Loucy (cell line): ENCODE results near the gene UBE2F.

Experiments used
- EZH2phosphoT487 ChIP-seq: fragments of 200-600 bp; IDR thresholded peaks from 2 replicates; pipeline ENCODE4 v1.6.1; 2018; ENCODE audit warnings: antibody characterized with exemption, mild to moderate bottlenecking, moderate library complexity, borderline replicate concordance
- TF ChIP-seq, protein P1 (sequence below): fragments of 200-600 bp; sonication (generic); conservative IDR thresholded peaks from 2 replicates; pipeline ENCODE4 v1.5.1; 2014; ENCODE audit warnings: mild to moderate bottlenecking, antibody characterized with exemption, low read length

DNA sequence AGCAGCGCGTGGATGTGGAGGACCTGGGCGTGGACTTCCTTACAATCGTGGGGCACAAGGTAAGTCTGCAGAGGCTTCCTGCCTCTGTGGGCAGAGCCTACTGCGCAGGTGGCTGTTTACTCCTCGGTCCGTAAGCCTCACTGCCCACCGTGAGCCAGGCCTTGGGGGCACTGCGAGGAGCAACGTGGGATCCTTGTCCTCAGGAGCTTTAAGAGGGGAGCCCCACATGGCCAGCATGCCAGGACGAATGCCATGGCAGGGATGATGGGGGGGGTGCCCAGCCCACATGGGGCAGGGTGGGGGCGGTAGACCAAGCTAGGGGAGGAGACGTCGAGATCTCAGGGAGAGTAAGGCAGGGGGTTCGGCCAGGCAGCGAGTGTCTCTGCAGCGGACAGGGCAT lies 115.3 kb downstream of the UBE2F start:
- TF ChIP-seq, protein P1, sequence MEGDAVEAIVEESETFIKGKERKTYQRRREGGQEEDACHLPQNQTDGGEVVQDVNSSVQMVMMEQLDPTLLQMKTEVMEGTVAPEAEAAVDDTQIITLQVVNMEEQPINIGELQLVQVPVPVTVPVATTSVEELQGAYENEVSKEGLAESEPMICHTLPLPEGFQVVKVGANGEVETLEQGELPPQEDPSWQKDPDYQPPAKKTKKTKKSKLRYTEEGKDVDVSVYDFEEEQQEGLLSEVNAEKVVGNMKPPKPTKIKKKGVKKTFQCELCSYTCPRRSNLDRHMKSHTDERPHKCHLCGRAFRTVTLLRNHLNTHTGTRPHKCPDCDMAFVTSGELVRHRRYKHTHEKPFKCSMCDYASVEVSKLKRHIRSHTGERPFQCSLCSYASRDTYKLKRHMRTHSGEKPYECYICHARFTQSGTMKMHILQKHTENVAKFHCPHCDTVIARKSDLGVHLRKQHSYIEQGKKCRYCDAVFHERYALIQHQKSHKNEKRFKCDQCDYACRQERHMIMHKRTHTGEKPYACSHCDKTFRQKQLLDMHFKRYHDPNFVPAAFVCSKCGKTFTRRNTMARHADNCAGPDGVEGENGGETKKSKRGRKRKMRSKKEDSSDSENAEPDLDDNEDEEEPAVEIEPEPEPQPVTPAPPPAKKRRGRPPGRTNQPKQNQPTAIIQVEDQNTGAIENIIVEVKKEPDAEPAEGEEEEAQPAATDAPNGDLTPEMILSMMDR, result no peak
- TF ChIP-seq EZH2phosphoT487, result no peak
